H9 (cell line): ENCODE results near the gene LMCD1. TPM values are rescaled to one million over a fixed set of nuclear protein-coding genes. Genes with fewer than 3 reads are reported as not detected.
A peak's percentile ranks its signal among the peaks of the same experiment; 100 is the strongest.

ENCODE experiments used
- DNase-seq: peaks from one replicate; pipeline ENCODE4 v3.0.0-alpha.2; 2017
- H2AFZ ChIP-seq: one replicate; pipeline ENCODE4 v1.6.1; 2013; ENCODE audit warnings: mild to moderate bottlenecking, low read length, control low read depth, moderate library complexity
- H2AK5ac ChIP-seq: 2 replicates; pipeline ENCODE4 v1.6.1; 2013; ENCODE audit warnings: low read length, control low read depth, mixed read lengths; ENCODE audit not compliant: insufficient read length
- H2BK120ac ChIP-seq: one replicate; pipeline ENCODE4 v1.6.1; 2013; ENCODE audit warnings: low read depth, mild to moderate bottlenecking, low read length, control low read depth, inconsistent platforms; ENCODE audit not compliant: poor library complexity, severe bottlenecking
- H2BK12ac ChIP-seq: 2 replicates; pipeline ENCODE4 v1.6.1; 2013; ENCODE audit warnings: low read length, control low read depth, mixed read lengths, low read depth; ENCODE audit not compliant: insufficient read length
- H2BK15ac ChIP-seq: 2 replicates; pipeline ENCODE4 v1.6.1; 2013; ENCODE audit warnings: low read depth, low read length, control low read depth
- H2BK20ac ChIP-seq: one replicate; pipeline ENCODE4 v1.6.1; 2013; ENCODE audit warnings: low read depth, mild to moderate bottlenecking, low read length, control low read depth, inconsistent platforms; ENCODE audit not compliant: poor library complexity, severe bottlenecking
- H2BK5ac ChIP-seq: 2 replicates; pipeline ENCODE4 v1.6.1; 2013; ENCODE audit warnings: low read length, control low read depth, mixed read lengths; ENCODE audit not compliant: insufficient read length
- H3K14ac ChIP-seq: 2 replicates; pipeline ENCODE4 v1.6.1; 2013; ENCODE audit warnings: low read length, control low read depth; ENCODE audit not compliant: insufficient read depth
- H3K18ac ChIP-seq: 2 replicates; pipeline ENCODE4 v1.6.1; 2013; ENCODE audit warnings: low read depth, mild to moderate bottlenecking, mixed read lengths, low read length, control low read depth; ENCODE audit not compliant: insufficient read length
- H3K23ac ChIP-seq: 2 replicates; pipeline ENCODE4 v1.6.1; 2013; ENCODE audit warnings: low read length, control low read depth, mixed read lengths, low read depth; ENCODE audit not compliant: insufficient read length
- H3K23me2 ChIP-seq: 2 replicates; pipeline ENCODE4 v1.6.1; 2013; ENCODE audit warnings: low read depth, mild to moderate bottlenecking, mixed read lengths, low read length, control low read depth; ENCODE audit not compliant: insufficient read length, poor library complexity, severe bottlenecking
- H3K27ac ChIP-seq: 2 replicates; pipeline ENCODE4 v1.5.1; 2013; ENCODE audit warnings: low read length, control low read depth, mixed read lengths, low read depth; ENCODE audit not compliant: insufficient read length
- H3K27me3 ChIP-seq: 2 replicates; pipeline ENCODE4 v1.6.1; 2013; ENCODE audit warnings: low read length, control low read depth, inconsistent platforms; ENCODE audit not compliant: insufficient read depth
- H3K4ac ChIP-seq: 2 replicates; pipeline ENCODE4 v1.6.1; 2013; ENCODE audit warnings: low read depth, mild to moderate bottlenecking, control low read depth, inconsistent platforms, low read length, moderate library complexity
- H3K4me1 ChIP-seq: 2 replicates; pipeline ENCODE4 v1.6.1; 2013; ENCODE audit warnings: low read length, control low read depth, inconsistent platforms; ENCODE audit not compliant: insufficient read depth
- H3K4me2 ChIP-seq: 2 replicates; pipeline ENCODE4 v1.6.1; 2013; ENCODE audit warnings: low read length, control low read depth, mixed read lengths; ENCODE audit not compliant: insufficient read length, insufficient read depth
- H3K56ac ChIP-seq: 2 replicates; pipeline ENCODE4 v1.6.1; 2013; ENCODE audit warnings: low read depth, mild to moderate bottlenecking, mixed read lengths, low read length, control low read depth; ENCODE audit not compliant: insufficient read length
- H3K79me1 ChIP-seq: 2 replicates; pipeline ENCODE4 v1.6.1; 2013; ENCODE audit warnings: low read depth, mild to moderate bottlenecking, moderate library complexity, low read length, control low read depth, inconsistent platforms; ENCODE audit not compliant: insufficient read depth, poor library complexity, severe bottlenecking
- H3K79me2 ChIP-seq: 2 replicates; pipeline ENCODE4 v1.6.1; 2013; ENCODE audit warnings: low read length, control low read depth, inconsistent platforms; ENCODE audit not compliant: insufficient read depth
- H3K9ac ChIP-seq: 2 replicates; pipeline ENCODE4 v1.6.1; 2013; ENCODE audit warnings: low read length, control low read depth, mixed read lengths; ENCODE audit not compliant: insufficient read length; ENCODE audit errors: extremely low read depth
- H3K9me3 ChIP-seq: one replicate; pipeline ENCODE4 v1.6.1; 2013; ENCODE audit warnings: low read depth, low read length, inconsistent platforms; ENCODE audit not compliant: control insufficient read depth
- H3T11ph ChIP-seq: one replicate; pipeline ENCODE4 v1.6.1; 2013; ENCODE audit warnings: mild to moderate bottlenecking, low read length, control low read depth, inconsistent platforms
- H4K20me1 ChIP-seq: one replicate; pipeline ENCODE4 v1.6.1; 2013; ENCODE audit not compliant: control insufficient read depth, insufficient read length, insufficient read depth
- H4K5ac ChIP-seq: 2 replicates; pipeline ENCODE4 v1.6.1; 2013; ENCODE audit warnings: low read depth, mild to moderate bottlenecking, mixed read lengths, low read length, control low read depth; ENCODE audit not compliant: insufficient read length
- H4K8ac ChIP-seq: replicated peaks from 2 replicates; pipeline ENCODE4 v1.6.1; 2013; ENCODE audit warnings: low read length, control low read depth, mixed read lengths, low read depth; ENCODE audit not compliant: insufficient read length
- H4K91ac ChIP-seq: 2 replicates; pipeline ENCODE4 v1.6.1; 2013; ENCODE audit warnings: low read depth, mild to moderate bottlenecking, moderate library complexity, mixed read lengths, low read length, control low read depth; ENCODE audit not compliant: insufficient read length
- H3K27ac Mint-ChIP-seq, 3 experiments: 2 replicates in 2 of 3; 3 replicates in 1 of 3; pipeline ENCODE4 v1.8.0; 2020 to 2021; ENCODE audit warnings: mixed read lengths in 3 of 3, mild to moderate bottlenecking in 1 of 3, moderate library complexity in 1 of 3
- H3K27me3 Mint-ChIP-seq: 2 replicates; pipeline ENCODE4 v1.8.0; 2021; ENCODE audit warnings: low read depth, mild to moderate bottlenecking, moderate library complexity, mixed read lengths
- H3K36me3 Mint-ChIP-seq, 3 experiments: 2 replicates in 2 of 3; 3 replicates in 1 of 3; pipeline ENCODE4 v1.8.0; 2020 to 2021; ENCODE audit warnings: low read depth in 3 of 3, mixed read lengths in 3 of 3; ENCODE audit not compliant: insufficient read depth in 1 of 3
- H3K4me1 Mint-ChIP-seq, 2 experiments: 2 replicates each; pipeline ENCODE4 v1.8.0; 2020; ENCODE audit warnings: mixed read lengths in 2 of 2
- H3K4me3 Mint-ChIP-seq, 2 experiments: 2 replicates in 1 of 2; 3 replicates in 1 of 2; pipeline ENCODE4 v1.8.0; 2020 to 2021; ENCODE audit warnings: mild to moderate bottlenecking in 2 of 2, mixed read lengths in 2 of 2, moderate library complexity in 1 of 2
- H3K9me3 Mint-ChIP-seq, 2 experiments: 2 replicates in 1 of 2; 3 replicates in 1 of 2; pipeline ENCODE4 v1.8.0; 2020; ENCODE audit warnings: mild to moderate bottlenecking in 2 of 2, mixed read lengths in 2 of 2, moderate library complexity in 1 of 2
- WGBS: extraction: QIAGEN DNeasy Blood & Tissue Kit; methylation state at CpG from one replicate; pipeline ENCODE4 v1.1.7; 2013; ENCODE audit warnings: missing lambda C conversion rate, low lambda C conversion rate, mixed read lengths; ENCODE audit not compliant: insufficient read length; ENCODE audit errors: extremely low coverage; 5-methylcytosine and 5-hydroxymethylcytosine counted together
- total RNA-seq: library from RNA; stranded (reverse); gene quantifications from 2 replicates; pipeline ENCODE4 v1.2.1, GENCODE V29; 2021
- TF ChIP-seq, protein P1 (sequence below): fragments of 200-600 bp; sonication (generic); conservative IDR thresholded peaks from 3 replicates; pipeline ENCODE4 v1.8.0; 2021; ENCODE audit warnings: antibody characterized with exemption, mild to moderate bottlenecking

LMCD1 gene
- total RNA-seq, 1 experiment from 2014 or later = 19.2 TPM

DNA sequence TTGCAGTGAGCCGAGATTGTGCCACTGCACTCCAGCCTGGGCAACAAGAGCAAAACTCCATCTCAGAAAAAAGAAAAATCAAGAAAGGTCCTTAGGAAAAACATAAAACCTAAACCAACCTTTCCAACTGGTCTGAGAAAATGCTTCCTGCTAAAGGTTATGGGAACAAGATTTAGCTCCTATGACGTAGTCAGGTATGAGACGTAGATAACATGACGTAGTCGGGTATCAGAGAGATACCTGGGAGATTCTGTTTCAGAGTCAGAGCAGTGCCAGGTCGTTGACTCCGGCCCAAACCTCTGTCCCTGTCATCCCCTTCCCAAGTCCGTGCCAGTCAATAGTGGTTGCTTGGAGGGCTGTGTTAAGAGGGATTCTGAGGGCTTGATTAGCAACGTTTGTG is 39.9 kb downstream of the LMCD1 start:
- H3K36me3 Mint-ChIP-seq = peaks cover 17 to 37% (median 32%) of the 10 kb centered on the region in 3 experiments; a peak in 6 of 7 replicates
- no peak overlapping the region for H4K91ac ChIP-seq

More for the DNA sequence above, 39.9 kb downstream of the LMCD1 start:
- TF ChIP-seq, protein P1, sequence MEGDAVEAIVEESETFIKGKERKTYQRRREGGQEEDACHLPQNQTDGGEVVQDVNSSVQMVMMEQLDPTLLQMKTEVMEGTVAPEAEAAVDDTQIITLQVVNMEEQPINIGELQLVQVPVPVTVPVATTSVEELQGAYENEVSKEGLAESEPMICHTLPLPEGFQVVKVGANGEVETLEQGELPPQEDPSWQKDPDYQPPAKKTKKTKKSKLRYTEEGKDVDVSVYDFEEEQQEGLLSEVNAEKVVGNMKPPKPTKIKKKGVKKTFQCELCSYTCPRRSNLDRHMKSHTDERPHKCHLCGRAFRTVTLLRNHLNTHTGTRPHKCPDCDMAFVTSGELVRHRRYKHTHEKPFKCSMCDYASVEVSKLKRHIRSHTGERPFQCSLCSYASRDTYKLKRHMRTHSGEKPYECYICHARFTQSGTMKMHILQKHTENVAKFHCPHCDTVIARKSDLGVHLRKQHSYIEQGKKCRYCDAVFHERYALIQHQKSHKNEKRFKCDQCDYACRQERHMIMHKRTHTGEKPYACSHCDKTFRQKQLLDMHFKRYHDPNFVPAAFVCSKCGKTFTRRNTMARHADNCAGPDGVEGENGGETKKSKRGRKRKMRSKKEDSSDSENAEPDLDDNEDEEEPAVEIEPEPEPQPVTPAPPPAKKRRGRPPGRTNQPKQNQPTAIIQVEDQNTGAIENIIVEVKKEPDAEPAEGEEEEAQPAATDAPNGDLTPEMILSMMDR = no peak
- Mint-ChIP-seq H3K4me3 (no peak overlapping the region), H3K27me3 (no peaks in the 10 kb centered on the region), H3K9me3 (no peaks in the 10 kb centered on the region; a peak in 1 of 5 replicates), H3K27ac (peak overlapping the region in 1 of 3 experiments; percentile 12; a peak in 1 of 7 replicates), H3K4me1 (peaks cover 4 to 6% of the 10 kb centered on the region in 2 experiments)
- no peaks in the 10 kb centered on the region for H4K20me1 ChIP-seq
- H3K9ac ChIP-seq = no peak overlapping the region
- H2BK12ac ChIP-seq = no peak overlapping the region
- H3K27ac ChIP-seq = no peak overlapping the region
- no peaks in the 10 kb centered on the region for H3K9me3 ChIP-seq
- no peak overlapping the region for H4K8ac ChIP-seq
- H3K4me2 ChIP-seq = no peak overlapping the region
- H2BK15ac ChIP-seq = no peak overlapping the region
- H4K5ac ChIP-seq = no peak overlapping the region
- no peaks in the 10 kb centered on the region for H3K79me1 ChIP-seq
- no peaks in the 10 kb centered on the region for H3K79me2 ChIP-seq
- no peak overlapping the region for H3T11ph ChIP-seq
- no peaks in the 10 kb centered on the region for H3K27me3 ChIP-seq
- H3K23me2 ChIP-seq = no peaks in the 10 kb centered on the region
- no peak overlapping the region for H3K4ac ChIP-seq
- H2AFZ ChIP-seq = no peak overlapping the region
- H2BK120ac ChIP-seq = no peak overlapping the region
- DNase-seq = no peak
- H3K4me1 ChIP-seq = no peaks in the 10 kb centered on the region
- H3K18ac ChIP-seq = no peak overlapping the region
- no peak overlapping the region for H3K14ac ChIP-seq
- no peak overlapping the region for H2BK20ac ChIP-seq
- H3K56ac ChIP-seq = no peak overlapping the region
- H2AK5ac ChIP-seq = no peak overlapping the region
- H3K23ac ChIP-seq = no peak overlapping the region
- no peak overlapping the region for H2BK5ac ChIP-seq
- WGBS = no CpG with 5 or more reads among the region's 9 CpGs
